PC-9 (cell line): ENCODE results near the gene BRPF3. TPM values are rescaled to one million over a fixed set of nuclear protein-coding genes. Genes with fewer than 3 reads are reported as not detected.

Source experiments
- BruUV-seq: library from RNA; stranded (reverse); fragments of 400-500 nt; replicated peaks from 2 replicates; lab custom pipeline; 2021; lab: Mats Ljungman, UMichigan
- CTCF ChIA-PET: fragments of 300-600 bp; sonication (Branson Sonifier 250); formaldehyde crosslinking; loops from one replicate; lab custom pipeline; 2022; ENCODE audit warnings: antibody characterized with exemption; lab: Charles Lee
- POLR2A ChIA-PET: fragments of 300-600 bp; sonication (Branson Sonifier 250); formaldehyde crosslinking; loops from one replicate; lab custom pipeline; 2022; ENCODE audit warnings: antibody characterized with exemption; ENCODE audit not compliant: unreplicated experiment; lab: Charles Lee
- DNase-seq, 2 experiments: peaks; one replicate each; pipeline versions ENCODE4 v3.0.0 to v3.0.0-alpha.2; 2015 to 2022; ENCODE audit warnings: mixed read lengths in 1 of 2
- H2AFZ ChIP-seq: fragments of 200-600 bp; sonication (generic); 2 replicates; pipeline ENCODE4 v1.8.1; 2017; ENCODE audit warnings: antibody characterized with exemption
- H3F3A ChIP-seq: fragments of 200-600 bp; sonication (generic); 2 replicates; pipeline ENCODE4 v1.8.1; 2017; ENCODE audit warnings: antibody characterized with exemption, mild to moderate bottlenecking, low read depth; ENCODE audit not compliant: insufficient read depth
- H3K27ac ChIP-seq: fragments of 200-600 bp; sonication (generic); 2 replicates; pipeline ENCODE4 v1.6.1; 2016; ENCODE audit warnings: mixed run types
- H3K27me3 ChIP-seq: fragments of 200-600 bp; sonication (generic); 2 replicates; pipeline ENCODE4 v1.6.1; 2016; ENCODE audit warnings: low read depth, mixed run types; ENCODE audit not compliant: insufficient read depth
- H3K36me3 ChIP-seq: fragments of 200-600 bp; sonication (generic); 2 replicates; pipeline ENCODE4 v1.6.1; 2016; ENCODE audit warnings: low read depth, mixed run types
- H3K4me1 ChIP-seq: fragments of 200-600 bp; sonication (generic); replicated peaks from 2 replicates; pipeline ENCODE4 v1.6.1; 2016; ENCODE audit warnings: mixed run types; ENCODE audit not compliant: insufficient read depth
- H3K4me2 ChIP-seq: fragments of 200-600 bp; sonication (generic); 2 replicates; pipeline ENCODE4 v1.6.1; 2017; ENCODE audit warnings: mixed run types
- H3K4me3 ChIP-seq: fragments of 200-600 bp; sonication (generic); 2 replicates; pipeline ENCODE4 v1.6.1; 2016; ENCODE audit warnings: mixed run types
- H3K79me2 ChIP-seq: fragments of 200-600 bp; sonication (generic); 2 replicates; pipeline ENCODE4 v1.6.1; 2017; ENCODE audit warnings: low read depth, mixed run types
- H3K9me2 ChIP-seq: fragments of 200-600 bp; sonication (generic); 2 replicates; pipeline ENCODE4 v1.8.1; 2017; ENCODE audit warnings: mild to moderate bottlenecking; ENCODE audit not compliant: insufficient read depth
- H3K9me3 ChIP-seq: fragments of 200-600 bp; sonication (generic); 2 replicates; pipeline ENCODE4 v1.8.1; 2016; ENCODE audit warnings: low read depth; ENCODE audit not compliant: insufficient read depth
- H4K20me1 ChIP-seq: fragments of 200-600 bp; sonication (generic); 2 replicates; pipeline ENCODE4 v1.8.1; 2017; ENCODE audit not compliant: insufficient read depth
- EZH2 ChIP-seq: fragments of 200-600 bp; sonication (generic); IDR thresholded peaks from 2 replicates; pipeline ENCODE4 v1.8.0; 2017; ENCODE audit warnings: antibody characterized with exemption, low read depth
- intact Hi-C: fragments of 100-400 bp; cut with micrococcal nuclease; formaldehyde crosslinking; loops from one replicate; pipeline ENCODE4 v1.10.0; 2022; ENCODE audit not compliant: unreplicated experiment
- total RNA-seq: library from RNA; stranded (reverse); gene quantifications from 2 replicates; pipeline ENCODE4 v1.2.3, GENCODE V29; 2021
- TF ChIP-seq, protein P1 (sequence below): fragments of 200-600 bp; sonication (generic); conservative IDR thresholded peaks from 2 replicates; pipeline ENCODE4 v1.6.1; 2017; ENCODE audit warnings: mixed run types, antibody characterized with exemption, mild to moderate bottlenecking, moderate library complexity

Gene BRPF3
- total RNA-seq, 1 experiment from 2014 or later = 32.3 TPM

DNA sequence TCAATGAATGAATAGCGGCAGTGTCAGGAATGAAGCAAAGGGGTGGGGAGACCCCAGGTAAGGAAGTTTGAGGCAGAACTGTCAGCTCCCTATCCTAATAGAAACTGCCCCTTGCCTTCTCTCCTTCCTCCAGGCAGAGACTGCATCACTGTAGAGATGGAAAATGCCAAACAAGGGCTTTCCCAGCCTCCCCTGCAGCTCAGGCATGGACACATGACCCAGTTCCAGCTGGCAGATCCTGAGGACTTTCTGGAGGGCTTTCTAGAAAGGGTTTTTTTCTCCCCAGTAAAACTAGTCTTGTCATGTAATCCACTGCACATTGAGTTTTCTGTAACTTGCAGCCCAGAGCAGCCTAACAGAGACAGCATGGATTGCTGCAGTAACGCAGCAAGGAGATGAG, 55.5 kb downstream of the BRPF3 start:
- Histone ChIP-seq H3K9me3 (no peaks in the 10 kb centered on the region), H3K36me3 (no peaks in the 10 kb centered on the region), H4K20me1 (no peaks in the 10 kb centered on the region), H3K27ac (no peak overlapping the region), H3F3A (no peaks in the 10 kb centered on the region), H3K79me2 (no peaks in the 10 kb centered on the region), H3K4me3 (no peak overlapping the region), H3K4me1 (peaks cover 31% of the 10 kb centered on the region), H3K27me3 (no peaks in the 10 kb centered on the region), H3K9me2 (no peaks in the 10 kb centered on the region), H2AFZ (no peak overlapping the region), H3K4me2 (no peak overlapping the region)
- TF ChIP-seq, protein P1, sequence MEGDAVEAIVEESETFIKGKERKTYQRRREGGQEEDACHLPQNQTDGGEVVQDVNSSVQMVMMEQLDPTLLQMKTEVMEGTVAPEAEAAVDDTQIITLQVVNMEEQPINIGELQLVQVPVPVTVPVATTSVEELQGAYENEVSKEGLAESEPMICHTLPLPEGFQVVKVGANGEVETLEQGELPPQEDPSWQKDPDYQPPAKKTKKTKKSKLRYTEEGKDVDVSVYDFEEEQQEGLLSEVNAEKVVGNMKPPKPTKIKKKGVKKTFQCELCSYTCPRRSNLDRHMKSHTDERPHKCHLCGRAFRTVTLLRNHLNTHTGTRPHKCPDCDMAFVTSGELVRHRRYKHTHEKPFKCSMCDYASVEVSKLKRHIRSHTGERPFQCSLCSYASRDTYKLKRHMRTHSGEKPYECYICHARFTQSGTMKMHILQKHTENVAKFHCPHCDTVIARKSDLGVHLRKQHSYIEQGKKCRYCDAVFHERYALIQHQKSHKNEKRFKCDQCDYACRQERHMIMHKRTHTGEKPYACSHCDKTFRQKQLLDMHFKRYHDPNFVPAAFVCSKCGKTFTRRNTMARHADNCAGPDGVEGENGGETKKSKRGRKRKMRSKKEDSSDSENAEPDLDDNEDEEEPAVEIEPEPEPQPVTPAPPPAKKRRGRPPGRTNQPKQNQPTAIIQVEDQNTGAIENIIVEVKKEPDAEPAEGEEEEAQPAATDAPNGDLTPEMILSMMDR = no peak
- TF ChIP-seq EZH2 = no peak
- BruUV-seq = no TSS peak
- no peak for DNase-seq
- intact Hi-C loops = no loop called here
- ChIA-PET POLR2A (interaction anchor here (0.6 kb wide), 1 partner anchor 31 kb away, joined by 5 read pairs; no protein-coding TSS in a partner anchor), CTCF (no interaction called here)

- no peaks in the 10 kb centered on the region for H3K36me3 ChIP-seq
- no TSS peak for BruUV-seq
- peaks cover 21% of the 10 kb centered on the region for H3K4me1 ChIP-seq
- ChIA-PET CTCF (no interaction called here), POLR2A (interaction anchor here (0.6 kb wide), 1 partner anchor 693 kb away, joined by 4 read pairs; no protein-coding TSS in a partner anchor)
- no peak overlapping the region for H2AFZ ChIP-seq
- no peak for DNase-seq
- no peaks in the 10 kb centered on the region for H4K20me1 ChIP-seq
- no peaks in the 10 kb centered on the region for H3K9me2 ChIP-seq
- peaks cover 20% of the 10 kb centered on the region for H3F3A ChIP-seq
- no peak overlapping the region for H3K27ac ChIP-seq
- TF ChIP-seq, protein P1 = no peak
- no peak for TF ChIP-seq EZH2
- H3K9me3 ChIP-seq = 0 out of 2 replicates have a peak, but pooled peaks cover 3% of the 10 kb centered on the region
- H3K79me2 ChIP-seq = no peaks in the 10 kb centered on the region
- intact Hi-C loops = no loop called here
- no peak overlapping the region for H3K4me2 ChIP-seq
- no peaks in the 10 kb centered on the region for H3K27me3 ChIP-seq
- H3K4me3 ChIP-seq = no peak overlapping the region
These were observed 67.0 kb downstream of the BRPF3 start for GRCh38 chr6:36263390-36264000.

DNA sequence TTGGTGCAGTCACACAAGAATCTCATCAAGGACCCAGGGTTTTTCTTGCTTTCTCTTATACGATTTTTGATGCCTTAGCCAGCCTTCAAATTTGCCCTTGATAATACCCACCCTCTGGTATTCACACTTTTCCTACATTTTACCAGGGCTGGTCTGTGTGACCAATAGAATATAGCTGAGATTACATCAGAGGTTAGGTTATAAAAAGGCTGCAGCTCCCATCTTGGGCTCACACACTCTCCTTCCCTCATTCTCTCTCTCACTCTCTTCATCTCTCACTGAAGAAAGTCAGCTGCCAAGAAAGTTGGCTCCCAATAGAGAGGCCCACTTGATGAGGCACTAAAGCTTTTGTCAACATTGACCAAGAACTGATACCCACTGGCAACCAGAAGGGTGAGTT, 69.2 kb downstream of the BRPF3 start:
- H3K27ac ChIP-seq = no peak overlapping the region
- POLR2A ChIA-PET = no interaction called here
- BruUV-seq = no TSS peak

More for the DNA sequence above, 69.2 kb downstream of the BRPF3 start:
- H3K4me2 ChIP-seq = no peak overlapping the region
- H3K9me3 ChIP-seq = 0 out of 2 replicates have a peak, but pooled peaks cover 3% of the 10 kb centered on the region
- H3F3A ChIP-seq = peaks cover 22% of the 10 kb centered on the region
- H3K27me3 ChIP-seq = no peaks in the 10 kb centered on the region
- DNase-seq = no peak
- CTCF ChIA-PET = no interaction called here
- H3K36me3 ChIP-seq = no peaks in the 10 kb centered on the region
- H3K4me1 ChIP-seq = peaks cover 32% of the 10 kb centered on the region
- no peak overlapping the region for H2AFZ ChIP-seq
- TF ChIP-seq, protein P1 = no peak
- TF ChIP-seq EZH2 = no peak
- no peaks in the 10 kb centered on the region for H3K79me2 ChIP-seq
- no peak overlapping the region for H3K4me3 ChIP-seq
- intact Hi-C loops = no loop called here
- H3K9me2 ChIP-seq = no peaks in the 10 kb centered on the region
- H4K20me1 ChIP-seq = no peaks in the 10 kb centered on the region
